HG03135 (cell line): ENCODE results near the gene COL5A1.

Source experiments
- ATAC-seq: cut with Tn5 transposase; IDR thresholded peaks from one replicate; pipeline ENCODE4 v1.9.1; 2021; ENCODE audit warnings: mild to moderate bottlenecking, moderate library complexity; ENCODE audit not compliant: unreplicated experiment

The COL5A1 gene

GRCh38 chr9:134827993-134828392 is 186.4 kb downstream of the COL5A1 start:
- ATAC-seq = no peak

GRCh38 chr9:134828892-134829291 is 187.3 kb downstream of the COL5A1 start:
- no peak for ATAC-seq

GRCh38 chr9:134829356-134829937 is 187.8 kb downstream of the COL5A1 start:
- ATAC-seq = no peak

- no peak for ATAC-seq
Measured at GRCh38 chr9:134830126-134830525, 188.5 kb downstream of the COL5A1 start.

GRCh38 chr9:134830926-134831720 is 189.5 kb downstream of the COL5A1 start:
- no peak for ATAC-seq

GRCh38 chr9:134832471-134832870 is 190.9 kb downstream of the COL5A1 start:
- no peak for ATAC-seq

- ATAC-seq = no peak
Measured at GRCh38 chr9:134833294-134833880, 191.8 kb downstream of the COL5A1 start.

- no peak for ATAC-seq
Measured at GRCh38 chr9:134834217-134834956, 192.8 kb downstream of the COL5A1 start.

GRCh38 chr9:134834957-134835419 is 193.4 kb downstream of the COL5A1 start:
- no peak for ATAC-seq

- no peak for ATAC-seq
Measured at GRCh38 chr9:134835448-134835847, 193.8 kb downstream of the COL5A1 start.

GRCh38 chr9:134835987-134836386 is 194.4 kb downstream of the COL5A1 start:
- no peak for ATAC-seq

- ATAC-seq = no peak
Measured at GRCh38 chr9:134836406-134836970, 194.9 kb downstream of the COL5A1 start.

GRCh38 chr9:134837529-134837928 is 195.9 kb downstream of the COL5A1 start:
- ATAC-seq = no peak

- ATAC-seq = no peak
Measured at GRCh38 chr9:134838651-134839454, 197.2 kb downstream of the COL5A1 start.

- ATAC-seq = no peak
Measured at GRCh38 chr9:134839455-134840125, 198.0 kb downstream of the COL5A1 start.

GRCh38 chr9:134840511-134840910 is 198.9 kb downstream of the COL5A1 start:
- ATAC-seq = no peak

- ATAC-seq = no peak
Measured at GRCh38 chr9:134841180-134841904, 199.7 kb downstream of the COL5A1 start.

GRCh38 chr9:134842321-134842720 is 200.7 kb downstream of the COL5A1 start:
- ATAC-seq = no peak

- no peak for ATAC-seq
Measured at GRCh38 chr9:134843740-134844139, 202.1 kb downstream of the COL5A1 start.
